ENCODE data around the gene ASPRV1.

ASPRV1 gene

DNA sequence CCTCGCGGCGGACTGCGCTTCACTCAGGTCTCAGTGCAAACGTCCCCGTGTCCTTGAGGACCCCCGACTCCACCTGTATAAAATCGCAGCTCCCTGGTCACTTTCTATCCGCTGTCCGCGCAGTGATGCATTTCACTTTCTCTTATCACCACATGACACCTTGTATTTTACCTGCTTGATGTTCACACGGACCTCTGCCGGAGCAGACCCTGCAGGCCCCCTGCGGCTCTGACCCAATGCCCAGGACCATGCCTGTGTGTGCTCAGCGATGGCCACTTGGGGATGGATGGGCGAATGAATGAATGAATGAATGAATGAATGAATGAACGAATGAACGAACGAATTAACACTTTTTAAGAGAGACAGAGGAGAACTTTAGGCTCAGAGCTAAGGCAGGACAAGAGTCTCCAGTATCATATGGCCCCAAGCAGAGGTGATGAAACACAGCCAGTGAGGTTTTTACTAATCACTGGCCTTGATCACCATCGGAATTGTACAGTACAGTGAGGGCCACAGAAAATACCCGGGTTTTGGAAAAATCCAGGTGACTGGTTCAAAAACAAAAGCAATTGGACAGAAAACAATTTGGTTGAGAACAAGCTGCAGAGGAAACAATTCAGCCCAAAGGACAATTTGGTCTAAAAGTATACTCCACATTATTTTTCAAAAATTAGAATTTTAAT is 12.3 kb downstream of the ASPRV1 start:
- TF ChIP-seq, protein P1, sequence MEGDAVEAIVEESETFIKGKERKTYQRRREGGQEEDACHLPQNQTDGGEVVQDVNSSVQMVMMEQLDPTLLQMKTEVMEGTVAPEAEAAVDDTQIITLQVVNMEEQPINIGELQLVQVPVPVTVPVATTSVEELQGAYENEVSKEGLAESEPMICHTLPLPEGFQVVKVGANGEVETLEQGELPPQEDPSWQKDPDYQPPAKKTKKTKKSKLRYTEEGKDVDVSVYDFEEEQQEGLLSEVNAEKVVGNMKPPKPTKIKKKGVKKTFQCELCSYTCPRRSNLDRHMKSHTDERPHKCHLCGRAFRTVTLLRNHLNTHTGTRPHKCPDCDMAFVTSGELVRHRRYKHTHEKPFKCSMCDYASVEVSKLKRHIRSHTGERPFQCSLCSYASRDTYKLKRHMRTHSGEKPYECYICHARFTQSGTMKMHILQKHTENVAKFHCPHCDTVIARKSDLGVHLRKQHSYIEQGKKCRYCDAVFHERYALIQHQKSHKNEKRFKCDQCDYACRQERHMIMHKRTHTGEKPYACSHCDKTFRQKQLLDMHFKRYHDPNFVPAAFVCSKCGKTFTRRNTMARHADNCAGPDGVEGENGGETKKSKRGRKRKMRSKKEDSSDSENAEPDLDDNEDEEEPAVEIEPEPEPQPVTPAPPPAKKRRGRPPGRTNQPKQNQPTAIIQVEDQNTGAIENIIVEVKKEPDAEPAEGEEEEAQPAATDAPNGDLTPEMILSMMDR (IDR thresholded peaks at IDR 0.05; ENCODE audit: extremely low read depth, insufficient read depth, missing control alignments), result no peak
- in situ Hi-C loops (cut with MboI; ENCODE audit: low pct_unique_long_range_greater_than_20kb, low sequenced_read_pairs, unreplicated experiment), result no loop called here
- DNase-seq (ENCODE audit: low spot score), result no peak

DNA sequence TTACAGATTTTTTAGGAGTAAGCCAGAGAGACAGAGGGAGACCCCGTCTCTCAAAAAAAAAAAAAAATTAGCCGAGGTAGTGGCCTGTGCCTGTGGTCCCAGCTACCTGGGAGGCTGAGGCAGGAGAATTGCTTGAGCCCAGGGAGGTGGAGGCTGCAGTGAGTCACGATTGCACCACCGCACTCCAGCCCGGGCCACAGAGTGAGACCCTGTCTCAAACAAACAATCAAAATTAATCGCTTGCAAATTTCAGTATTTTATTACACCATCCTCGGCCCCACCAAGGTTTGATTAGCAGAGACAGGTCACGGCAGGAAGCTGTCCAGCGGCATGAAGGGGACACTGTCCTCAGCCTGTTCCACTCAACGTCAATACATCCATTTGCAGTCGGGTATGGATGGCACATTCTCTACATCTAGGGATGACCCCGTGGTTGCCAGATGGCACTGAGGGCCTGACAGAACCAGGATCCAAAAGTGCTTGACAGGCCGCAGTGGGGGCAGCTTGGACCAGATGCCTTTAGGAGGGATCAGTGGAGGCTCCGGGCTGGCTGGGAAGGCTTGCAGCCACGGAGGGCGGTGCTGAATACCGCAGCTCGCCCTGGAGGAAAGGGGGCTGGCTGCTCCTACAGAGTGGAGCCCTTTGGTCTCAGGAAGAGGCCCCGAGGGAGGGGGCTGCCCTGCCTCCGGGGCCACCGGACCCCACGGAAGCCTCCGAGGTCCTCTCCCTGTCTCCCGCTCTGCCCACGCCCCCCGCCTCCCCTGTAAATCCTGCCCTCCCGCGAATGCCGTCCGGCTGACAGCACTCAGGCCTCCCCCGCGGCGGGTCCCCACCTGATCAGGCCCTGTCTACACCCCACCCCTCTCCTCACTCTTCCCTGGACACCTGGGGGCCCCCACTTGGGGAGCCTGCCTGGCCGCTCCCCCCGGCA is 13.1 kb downstream of the ASPRV1 start:
- TF ChIP-seq, protein P1 (IDR thresholded peaks at IDR 0.05; ENCODE audit: extremely low read depth, insufficient read depth, missing control alignments), result no peak

DNA sequence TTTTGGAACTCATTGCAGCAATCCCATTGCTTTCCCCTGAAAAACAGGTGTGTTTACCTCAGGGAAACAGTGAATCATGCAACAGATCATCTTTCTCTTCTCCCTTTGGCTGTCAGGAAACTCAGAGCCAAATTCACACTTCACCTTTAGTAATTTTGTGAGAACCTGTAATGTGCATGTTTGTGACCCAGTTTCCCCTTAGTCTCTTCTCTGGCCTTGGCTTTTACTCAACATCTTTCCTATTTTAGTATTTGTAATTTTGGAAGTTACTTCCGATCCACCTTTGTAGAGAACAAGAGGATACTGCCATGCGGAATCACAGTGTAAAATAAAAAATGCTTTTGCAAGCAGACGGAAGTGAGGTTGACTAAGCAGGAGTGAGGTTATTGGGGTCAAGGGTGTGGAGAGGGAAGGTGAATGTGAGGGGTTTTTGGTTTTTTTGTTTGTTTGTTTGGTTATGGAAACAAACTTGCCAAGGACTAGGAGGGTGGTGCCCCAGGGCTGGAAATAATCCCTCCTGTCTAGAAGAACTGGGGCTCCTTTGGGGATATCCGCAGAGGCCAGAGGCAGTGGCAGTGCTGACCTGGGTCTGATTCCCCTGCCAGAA is 14.0 kb downstream of the ASPRV1 start:
- in situ Hi-C loops (cut with MboI; ENCODE audit: low pct_unique_long_range_greater_than_20kb, low sequenced_read_pairs, unreplicated experiment), result no loop called here
- DNase-seq (ENCODE audit: low spot score), result no peak
- TF ChIP-seq, protein P1 (IDR thresholded peaks at IDR 0.05; ENCODE audit: extremely low read depth, insufficient read depth, missing control alignments), result no peak

More for the DNA sequence above, 13.1 kb downstream of the ASPRV1 start:
- no peak for DNase-seq (ENCODE audit: low spot score)
- in situ Hi-C loops (cut with MboI; ENCODE audit: low pct_unique_long_range_greater_than_20kb, low sequenced_read_pairs, unreplicated experiment), result no loop called here

DNA sequence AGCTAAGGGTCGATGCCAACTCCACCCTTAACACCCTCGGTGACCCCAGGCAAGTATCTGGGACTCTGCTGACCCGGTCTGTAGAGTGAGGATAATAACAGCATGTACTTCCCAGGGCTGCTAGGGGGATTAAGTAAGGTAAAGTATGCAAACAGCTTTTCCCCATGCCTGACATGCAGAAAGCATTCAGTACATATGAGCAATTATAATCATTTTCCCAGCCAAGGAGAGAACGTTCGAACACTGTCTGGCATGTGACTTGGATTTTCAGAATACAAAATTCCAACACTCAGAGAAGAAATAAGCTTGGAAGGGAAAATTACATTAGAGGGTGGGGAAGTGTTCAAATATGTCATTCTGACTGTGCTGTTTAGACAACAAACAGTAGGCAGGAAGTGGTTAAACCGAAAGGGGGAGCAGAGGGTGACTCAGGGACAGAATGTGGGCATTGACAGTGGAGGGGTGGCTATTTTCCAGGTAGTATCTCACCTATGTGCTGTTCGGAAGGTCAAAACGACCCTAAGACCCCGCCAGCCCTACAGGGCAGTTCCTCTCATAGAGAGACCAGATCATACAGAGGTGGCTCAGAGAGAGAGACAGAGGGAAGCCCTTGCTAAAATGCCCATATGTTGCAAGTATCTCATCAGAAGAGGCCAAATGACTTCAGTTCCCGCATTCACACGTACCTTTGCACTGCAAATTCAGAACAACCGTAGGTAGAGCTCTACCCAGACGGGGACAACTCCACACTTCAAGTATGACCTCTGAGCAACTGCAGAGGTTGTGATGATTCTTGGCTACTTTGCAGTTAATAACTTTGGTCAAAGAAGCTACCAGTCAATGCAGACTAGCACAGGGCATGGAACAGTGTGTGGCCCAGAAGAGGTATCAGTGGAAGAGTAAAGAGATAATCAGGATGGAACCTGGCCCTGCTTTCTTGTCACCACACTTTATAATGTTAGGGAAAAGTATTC is 14.8 kb downstream of the ASPRV1 start:
- in situ Hi-C loops (cut with MboI; ENCODE audit: low pct_unique_long_range_greater_than_20kb, low sequenced_read_pairs, unreplicated experiment), result no loop called here
- DNase-seq (ENCODE audit: low spot score), result peak; percentile 74
- TF ChIP-seq, protein P1 (IDR thresholded peaks at IDR 0.05; ENCODE audit: extremely low read depth, insufficient read depth, missing control alignments), result no peak

DNA sequence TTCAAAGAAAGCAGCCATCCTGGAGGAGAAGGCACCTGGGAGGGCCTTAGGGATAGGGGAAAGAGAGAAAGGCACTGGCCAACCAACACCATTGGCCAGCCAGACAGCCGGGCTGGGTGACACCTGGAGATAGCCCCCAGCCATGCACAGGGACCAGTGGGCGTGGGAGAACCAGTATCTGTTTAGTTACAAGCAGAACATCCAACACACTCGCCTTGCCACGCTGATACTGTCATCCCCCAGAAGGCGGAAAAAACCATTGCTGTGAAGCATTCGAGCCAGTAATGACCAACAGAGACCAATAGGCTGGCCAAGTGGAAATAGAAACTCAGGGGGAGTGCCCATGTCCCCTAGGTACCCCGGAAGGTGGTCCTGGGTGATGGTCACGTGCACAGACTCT is 15.5 kb downstream of the ASPRV1 start:
- in situ Hi-C loops (cut with MboI; ENCODE audit: low pct_unique_long_range_greater_than_20kb, low sequenced_read_pairs, unreplicated experiment), result no loop called here
- DNase-seq (ENCODE audit: low spot score), result no peak
- TF ChIP-seq, protein P1 (IDR thresholded peaks at IDR 0.05; ENCODE audit: extremely low read depth, insufficient read depth, missing control alignments), result no peak
